Measurements from ENCODE around the gene IGSF9B.

DNA sequence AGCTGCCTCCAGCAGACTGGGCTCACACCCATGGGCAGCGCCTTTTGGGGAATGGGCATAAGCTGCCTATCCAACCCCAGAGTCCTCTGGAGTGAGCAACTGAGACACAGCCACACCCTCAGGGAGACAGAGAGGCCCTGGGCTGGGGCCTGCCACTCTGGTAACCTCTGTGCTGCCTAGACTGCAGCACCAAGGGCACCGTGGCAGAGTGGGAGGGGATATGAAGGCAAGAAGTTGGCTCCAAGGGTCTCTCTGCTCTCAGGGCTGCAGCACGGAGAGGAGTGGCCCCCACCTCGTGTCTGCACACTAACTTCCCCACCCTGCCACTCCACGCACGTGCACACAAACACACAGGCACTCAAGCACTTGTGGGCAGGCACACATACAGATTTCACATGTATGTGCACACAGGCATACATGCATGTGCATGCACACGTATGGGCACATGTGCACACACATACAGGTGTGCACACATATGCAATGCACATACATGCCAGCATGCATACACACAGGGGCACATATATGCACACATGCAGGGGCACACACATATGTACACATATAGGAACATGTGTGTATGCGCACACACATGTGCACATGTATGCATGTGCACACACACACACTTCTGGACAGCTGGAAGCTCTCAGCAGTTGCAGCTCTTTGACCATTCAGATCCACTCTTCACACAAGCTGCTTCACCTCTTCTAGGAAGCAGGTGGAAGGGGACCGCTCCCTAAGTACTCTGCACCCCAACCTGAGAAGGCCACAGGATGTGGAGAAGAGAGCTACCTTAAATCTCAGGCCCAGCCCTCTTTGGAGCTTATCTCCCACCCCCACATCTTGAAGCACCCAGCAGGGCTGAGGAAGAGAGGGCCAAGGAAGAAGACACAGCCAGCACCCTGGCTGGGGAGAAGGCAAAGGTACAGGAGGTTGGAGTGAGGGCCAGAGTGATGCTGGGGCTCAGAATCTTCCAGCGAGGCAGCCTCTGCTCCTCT is 4.3 kb downstream of the IGSF9B start:
- TF ChIP-seq, protein P1, sequence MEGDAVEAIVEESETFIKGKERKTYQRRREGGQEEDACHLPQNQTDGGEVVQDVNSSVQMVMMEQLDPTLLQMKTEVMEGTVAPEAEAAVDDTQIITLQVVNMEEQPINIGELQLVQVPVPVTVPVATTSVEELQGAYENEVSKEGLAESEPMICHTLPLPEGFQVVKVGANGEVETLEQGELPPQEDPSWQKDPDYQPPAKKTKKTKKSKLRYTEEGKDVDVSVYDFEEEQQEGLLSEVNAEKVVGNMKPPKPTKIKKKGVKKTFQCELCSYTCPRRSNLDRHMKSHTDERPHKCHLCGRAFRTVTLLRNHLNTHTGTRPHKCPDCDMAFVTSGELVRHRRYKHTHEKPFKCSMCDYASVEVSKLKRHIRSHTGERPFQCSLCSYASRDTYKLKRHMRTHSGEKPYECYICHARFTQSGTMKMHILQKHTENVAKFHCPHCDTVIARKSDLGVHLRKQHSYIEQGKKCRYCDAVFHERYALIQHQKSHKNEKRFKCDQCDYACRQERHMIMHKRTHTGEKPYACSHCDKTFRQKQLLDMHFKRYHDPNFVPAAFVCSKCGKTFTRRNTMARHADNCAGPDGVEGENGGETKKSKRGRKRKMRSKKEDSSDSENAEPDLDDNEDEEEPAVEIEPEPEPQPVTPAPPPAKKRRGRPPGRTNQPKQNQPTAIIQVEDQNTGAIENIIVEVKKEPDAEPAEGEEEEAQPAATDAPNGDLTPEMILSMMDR (conservative IDR thresholded peaks at IDR 0.05; ENCODE audit: low read length), result no peak
- no peak for TF ChIP-seq EZH2phosphoT487 (IDR thresholded peaks at IDR 0.05; ENCODE audit: borderline replicate concordance, low read depth, low read length)
